Middle frontal gyrus (tissue), 1 donor: ENCODE data around the gene NFKBIB.
"Not testable (repeated sequence)": the region's sequence is repeated elsewhere in the genome, so short reads cannot be mapped to it uniquely, and the experiment has no call there.

Source experiments
- DNase-seq: peaks from one replicate; pipeline ENCODE4 v3.0.0-alpha.2; 2015; ENCODE audit warnings: low spot score; ENCODE audit errors: extremely low spot score

Gene NFKBIB

GRCh38 chr19:38928391-38929001 lies 28.7 kb downstream of the NFKBIB start:
- DNase-seq, result no peak

GRCh38 chr19:38929929-38930775 lies 30.4 kb downstream of the NFKBIB start, which contains the start of gene SARS2:
SARS2 (minus strand) TSS chr19:38930763; CDS start chr19:38930736, 27 bp downstream.
- peak; percentile 83 for DNase-seq

- DNase-seq, result peak; percentile 98
These were observed 31.2 kb downstream of the NFKBIB start, which contains the start of gene MRPS12 for GRCh38 chr19:38930776-38931520. MRPS12 (plus strand) TSS chr19:38930944; CDS start chr19:38931295, 351 bp downstream.

GRCh38 chr19:38931521-38931793 lies 31.7 kb downstream of the NFKBIB start:
- DNase-seq, result no peak

GRCh38 chr19:38932425-38933179 lies 32.8 kb downstream of the NFKBIB start:
- no peak for DNase-seq

GRCh38 chr19:38933544-38933943 lies 33.8 kb downstream of the NFKBIB start:
- DNase-seq, result no peak

GRCh38 chr19:38939957-38940356 lies 40.2 kb downstream of the NFKBIB start:
- no peak for DNase-seq

GRCh38 chr19:38941466-38941865 lies 41.7 kb downstream of the NFKBIB start:
- not testable (repeated sequence) for DNase-seq

GRCh38 chr19:38941979-38942378 lies 42.2 kb downstream of the NFKBIB start:
- no peak for DNase-seq

- DNase-seq, result no peak
These were observed 42.9 kb downstream of the NFKBIB start for GRCh38 chr19:38942471-38943181.

- DNase-seq, result no peak
These were observed 45.3 kb downstream of the NFKBIB start for GRCh38 chr19:38944981-38945506.

GRCh38 chr19:38945562-38946228 lies 45.9 kb downstream of the NFKBIB start:
- DNase-seq, result no peak

GRCh38 chr19:38946229-38947010 lies 46.7 kb downstream of the NFKBIB start:
- no peak for DNase-seq

- peak; percentile 59 for DNase-seq
These were observed 50.0 kb downstream of the NFKBIB start for GRCh38 chr19:38949580-38950367.

GRCh38 chr19:38951187-38951586 lies 51.4 kb downstream of the NFKBIB start:
- DNase-seq, result no peak

- DNase-seq, result no peak
These were observed 52.8 kb downstream of the NFKBIB start for GRCh38 chr19:38952395-38953165.

- no peak for DNase-seq
These were observed 53.9 kb downstream of the NFKBIB start for GRCh38 chr19:38953677-38954076.

- DNase-seq, result no peak
These were observed 56.5 kb downstream of the NFKBIB start for GRCh38 chr19:38956264-38956663.
